Ishikawa (cell line): ENCODE results near the gene WDR4.

Source experiments
- CEBPB ChIP-seq: IDR thresholded peaks from 2 replicates; pipeline ENCODE4 v1.6.1; 2012
- CREB1 ChIP-seq: IDR thresholded peaks from 2 replicates; pipeline ENCODE4 v1.6.1; 2012; ENCODE audit warnings: low read depth
- EGR1 ChIP-seq: IDR thresholded peaks from 2 replicates; pipeline ENCODE4 v1.6.1; 2012
- EP300 ChIP-seq: IDR thresholded peaks from 2 replicates; pipeline ENCODE4 v1.6.1; 2012; ENCODE audit warnings: borderline replicate concordance
- FOXM1 ChIP-seq: IDR thresholded peaks from 2 replicates; pipeline ENCODE4 v1.6.1; 2012; ENCODE audit warnings: low read depth, borderline replicate concordance
- MAX ChIP-seq: IDR thresholded peaks from 2 replicates; pipeline ENCODE4 v1.6.1; 2012
- NFIC ChIP-seq: IDR thresholded peaks from 2 replicates; pipeline ENCODE4 v1.6.1; 2012
- RAD21 ChIP-seq: IDR thresholded peaks from 2 replicates; pipeline ENCODE4 v1.6.1; 2012; ENCODE audit warnings: low read depth
- REST ChIP-seq: IDR thresholded peaks from 2 replicates; pipeline ENCODE4 v1.6.1; 2012; ENCODE audit warnings: low read depth, mild to moderate bottlenecking
- TAF1 ChIP-seq: IDR thresholded peaks from 2 replicates; pipeline ENCODE4 v1.6.1; 2012; ENCODE audit warnings: low read depth, mild to moderate bottlenecking
- TCF12 ChIP-seq: IDR thresholded peaks from 2 replicates; pipeline ENCODE4 v1.6.1; 2012; ENCODE audit warnings: low read depth
- TEAD4 ChIP-seq: IDR thresholded peaks from 2 replicates; pipeline ENCODE4 v1.6.1; 2012
- USF1 ChIP-seq: IDR thresholded peaks from 2 replicates; pipeline ENCODE4 v1.6.1; 2012
- YY1 ChIP-seq: IDR thresholded peaks from 2 replicates; pipeline ENCODE4 v1.6.1; 2012; ENCODE audit warnings: low read depth
- ZBTB7A ChIP-seq: IDR thresholded peaks from 2 replicates; pipeline ENCODE4 v1.6.1; 2012; ENCODE audit warnings: low read depth

WDR4 gene

GRCh38 chr21:42847051-42847707 is 32.2 kb downstream of the WDR4 start:
- no peak for TF ChIP-seq MAX
- no peak for TF ChIP-seq EGR1
- no peak for TF ChIP-seq FOXM1
- TF ChIP-seq CEBPB = no peak
- TF ChIP-seq USF1 = no peak
- TF ChIP-seq YY1 = no peak
- TF ChIP-seq TEAD4 = no peak
- no peak for TF ChIP-seq TAF1
- no peak for TF ChIP-seq TCF12
- TF ChIP-seq NFIC = no peak
- TF ChIP-seq RAD21 = no peak
- TF ChIP-seq ZBTB7A = no peak
- TF ChIP-seq REST = no peak
- no peak for TF ChIP-seq CREB1
- TF ChIP-seq EP300 = no peak

- TF ChIP-seq EGR1 (no peak), RAD21 (no peak), USF1 (no peak), CREB1 (no peak), NFIC (no peak), EP300 (no peak), REST (no peak), TAF1 (no peak), TEAD4 (no peak), MAX (no peak), YY1 (no peak), CEBPB (no peak), TCF12 (no peak), FOXM1 (no peak), ZBTB7A (no peak)
Observed at GRCh38 chr21:42846221-42846620, 33.1 kb downstream of the WDR4 start.

- TF ChIP-seq CREB1 (no peak), TEAD4 (no peak), FOXM1 (no peak), REST (no peak), CEBPB (no peak), USF1 (no peak), EGR1 (no peak), EP300 (no peak), TAF1 (no peak), YY1 (no peak), MAX (no peak), TCF12 (no peak)
Observed at GRCh38 chr21:42845296-42845965, 33.9 kb downstream of the WDR4 start.
